HCT116 (cell line): ENCODE data around the gene BFSP2. TPM values are rescaled to one million over a fixed set of nuclear protein-coding genes. Genes with fewer than 3 reads are reported as not detected.

ENCODE experiments used
- ATAC-seq: fragments of 200-7000 bp; cut with Tn5 transposase; 2 replicates; pipeline ENCODE4 v1.9.1; 2020; ENCODE audit warnings: mild to moderate bottlenecking, moderate library complexity
- BruUV-seq: library from RNA; stranded (reverse); fragments of 400-500 nt; replicated peaks from 2 replicates; lab custom pipeline; 2021; lab: Mats Ljungman, UMichigan
- CTCF ChIA-PET: fragments of 300-600 bp; sonication (Branson Sonifier 250); formaldehyde crosslinking; loops from one replicate; lab custom pipeline; 2021; ENCODE audit warnings: antibody characterized with exemption; lab: Charles Lee
- POLR2A ChIA-PET: fragments of 300-600, 350-600 bp; sonication (Branson Sonifier 250); formaldehyde crosslinking; loops from one replicate; lab custom pipeline; 2021; ENCODE audit warnings: antibody characterized with exemption; lab: Charles Lee
- RAD21 ChIA-PET, 2 experiments: fragments of 300-600 bp; sonication (Branson Sonifier 250); formaldehyde crosslinking; loops; one replicate each; lab custom pipeline; 2023; ENCODE audit warnings: low total read pairs in 2 of 2; ENCODE audit not compliant: uncharacterized antibody in 2 of 2, unreplicated experiment in 2 of 2, low non-redundant PET in 1 of 2; lab: Charles Lee
- DNase-seq: peaks from one replicate; pipeline ENCODE4 v3.0.0-alpha.2; 2010; ENCODE audit warnings: low read depth, low spot score
- H2AFZ ChIP-seq: fragments of 200-600 bp; shearing (Covaris generic), sonication (generic); 2 replicates; pipeline ENCODE4 v1.6.1; 2017; ENCODE audit warnings: low read depth, mixed run types, mixed read lengths, antibody characterized with exemption, low read length; ENCODE audit not compliant: poor library complexity, severe bottlenecking
- H3K27ac ChIP-seq: 2 replicates; pipeline ENCODE4 v1.5.1; 2012; ENCODE audit warnings: low read depth, low read length
- H3K27me3 ChIP-seq: fragments of 200-600 bp; sonication (generic); 2 replicates; pipeline ENCODE4 v1.6.1; 2016; ENCODE audit warnings: mixed run types, low read length, mixed read lengths; ENCODE audit not compliant: insufficient read depth
- H3K36me3 ChIP-seq, 2 experiments: fragments of 200-500 bp in 1 of 2; fragments of 200-600 bp in 1 of 2; sonication (Bioruptor generic) in 1 of 2; sonication (generic) in 1 of 2; 2 replicates each; pipeline versions ENCODE4 v1.5.1 to v1.6.1; 2014 to 2016; ENCODE audit warnings: low read length in 2 of 2, inconsistent platforms in 1 of 2, mixed read lengths in 1 of 2, mixed run types in 1 of 2; ENCODE audit not compliant: insufficient read depth in 2 of 2, control insufficient read depth in 1 of 2
- H3K4me1 ChIP-seq, 2 experiments: fragments of 200-600 bp in 1 of 2; sonication (generic) in 1 of 2; 2 replicates each; pipeline versions ENCODE4 v1.5.1 to v1.6.1; 2012 to 2017; ENCODE audit warnings: low read length in 2 of 2, inconsistent platforms in 1 of 2, mild to moderate bottlenecking in 1 of 2, mixed read lengths in 1 of 2, mixed run types in 1 of 2, moderate library complexity in 1 of 2; ENCODE audit not compliant: insufficient read depth in 2 of 2, control insufficient read depth in 1 of 2
- H3K4me2 ChIP-seq: fragments of 200-600 bp; sonication (generic); 2 replicates; pipeline ENCODE4 v1.6.1; 2017; ENCODE audit warnings: mixed run types, low read length, mixed read lengths
- H3K4me3 ChIP-seq, 2 experiments: fragments of 200-600 bp in 1 of 2; sonication (generic) in 1 of 2; replicated peaks in 1 of 2; 2 replicates each; pipeline ENCODE4 v1.5.1; 2011 to 2016; ENCODE audit warnings: low read length in 2 of 2, control low read depth in 1 of 2, low read depth in 1 of 2, mild to moderate bottlenecking in 1 of 2, mixed read lengths in 1 of 2, mixed run types in 1 of 2
- H3K79me2 ChIP-seq: fragments of 200-600 bp; sonication (generic); 2 replicates; pipeline ENCODE4 v1.6.1; 2017; ENCODE audit warnings: mild to moderate bottlenecking, mixed run types, low read length, moderate library complexity, mixed read lengths; ENCODE audit not compliant: insufficient read depth
- H3K9ac ChIP-seq: fragments of 200-600 bp; sonication (generic); 2 replicates; pipeline ENCODE4 v1.6.1; 2016; ENCODE audit warnings: low read length, mixed read lengths
- H3K9me2 ChIP-seq: fragments of 200-600 bp; sonication (generic), shearing (Covaris generic); 2 replicates; pipeline ENCODE4 v1.6.1; 2017; ENCODE audit warnings: mixed run types, mild to moderate bottlenecking, moderate library complexity; ENCODE audit not compliant: insufficient read depth
- H3K9me3 ChIP-seq, 2 experiments: fragments of 200-500 bp in 1 of 2; fragments of 200-600 bp in 1 of 2; sonication (Bioruptor generic) in 1 of 2; sonication (generic) in 1 of 2; 2 replicates each; pipeline ENCODE4 v1.6.1; 2014 to 2017; ENCODE audit warnings: low read length in 2 of 2, mixed read lengths in 2 of 2, inconsistent platforms in 1 of 2, low read depth in 1 of 2, mild to moderate bottlenecking in 1 of 2, mixed run types in 1 of 2, moderate library complexity in 1 of 2; ENCODE audit not compliant: control insufficient read depth in 1 of 2, insufficient read depth in 1 of 2
- H4K20me1 ChIP-seq: fragments of 200-600 bp; sonication (generic), shearing (Covaris generic); 2 replicates; pipeline ENCODE4 v1.6.1; 2017; ENCODE audit warnings: mixed run types, mild to moderate bottlenecking, moderate library complexity; ENCODE audit not compliant: insufficient read depth
- EGR1 ChIP-seq: IDR thresholded peaks from 2 replicates; pipeline ENCODE4 v1.6.1; 2012; ENCODE audit warnings: low read depth
- EZH2 ChIP-seq: fragments of 200-600 bp; sonication (generic); IDR thresholded peaks from 2 replicates; pipeline ENCODE4 v1.6.1; 2017; ENCODE audit warnings: antibody characterized with exemption, mixed run types
- EZH2phosphoT487 ChIP-seq: fragments of 200-600 bp; IDR thresholded peaks from 2 replicates; pipeline ENCODE4 v1.6.1; 2018; ENCODE audit warnings: antibody characterized with exemption, borderline replicate concordance
- RAD21 ChIP-seq: IDR thresholded peaks from 2 replicates; pipeline ENCODE4 v1.6.1; 2012; ENCODE audit warnings: low read depth, mild to moderate bottlenecking
- SP1 ChIP-seq: IDR thresholded peaks from 2 replicates; pipeline ENCODE4 v1.6.1; 2012; ENCODE audit warnings: low read depth
- YY1 ChIP-seq: IDR thresholded peaks from 2 replicates; pipeline ENCODE4 v1.6.1; 2011; ENCODE audit warnings: low read length, low read depth, moderate library complexity, mild to moderate bottlenecking; ENCODE audit not compliant: insufficient replicate concordance; ENCODE audit errors: extremely low read depth
- intact Hi-C: fragments of 100-400 bp; cut with micrococcal nuclease; formaldehyde crosslinking; loops from 2 replicates; pipeline ENCODE4 v1.10.0; 2022
- total RNA-seq: library from RNA; stranded (reverse); gene quantifications from one replicate; pipeline ENCODE4 v1.2.1, GENCODE V29; 2021; ENCODE audit not compliant: unreplicated experiment

BFSP2 gene
- total RNA-seq, 1 experiment from 2014 or later = not detected

GRCh38 chr3:133419151-133419909 lies 19.5 kb downstream of the BFSP2 start:
- Histone ChIP-seq H3K36me3 (no peaks in the 10 kb centered on the region), H3K4me1 (peaks cover 0 to 3% of the 10 kb centered on the region in 2 experiments; a peak in 2 of 4 replicates), H3K27me3 (0 out of 2 replicates have a peak, but pooled peaks cover 9% of the 10 kb centered on the region), H3K9me3 (no peaks in the 10 kb centered on the region), H3K79me2 (no peaks in the 10 kb centered on the region), H3K9ac (no peak overlapping the region), H4K20me1 (no peaks in the 10 kb centered on the region), H3K4me2 (no peak overlapping the region), H2AFZ (no peak overlapping the region), H3K9me2 (no peaks in the 10 kb centered on the region), H3K27ac (no peak overlapping the region), H3K4me3 (no peak overlapping the region)
- intact Hi-C loops = no loop called here
- no peak for ATAC-seq
- ChIA-PET RAD21 (no interaction called here), CTCF (no interaction called here), POLR2A (no interaction called here)
- TF ChIP-seq YY1 (no peak), SP1 (no peak), EZH2phosphoT487 (no peak), EZH2 (no peak)
- no peak for DNase-seq
- BruUV-seq = no TSS peak

- Histone ChIP-seq H3K27me3 (peaks cover 16% of the 10 kb centered on the region; the same call in 1 of the 2 replicates), H3K4me3 (no peak overlapping the region), H2AFZ (no peak overlapping the region), H3K27ac (no peak overlapping the region), H3K79me2 (no peaks in the 10 kb centered on the region), H3K9me2 (no peaks in the 10 kb centered on the region), H3K9me3 (no peaks in the 10 kb centered on the region), H3K4me1 (peaks cover 0 to 3% of the 10 kb centered on the region in 2 experiments; a peak in 2 of 4 replicates), H3K36me3 (no peaks in the 10 kb centered on the region)
- no TSS peak for BruUV-seq
- intact Hi-C loops = no loop called here
- POLR2A ChIA-PET = no interaction called here
- RAD21 ChIA-PET = no interaction called here
- DNase-seq = no peak
- CTCF ChIA-PET = interaction anchor here (1.4 kb wide), 1 partner anchor 383 kb away, joined by 18 read pairs; no protein-coding TSS in a partner anchor
- no peak for ATAC-seq
- TF ChIP-seq SP1 = no peak
- TF ChIP-seq EGR1 = no peak
- no peak for TF ChIP-seq RAD21
- TF ChIP-seq, all 23 proteins: peak for 0
- no peaks in the 10 kb centered on the region for H4K20me1 ChIP-seq
- no peak overlapping the region for H3K4me2 ChIP-seq
- H3K9ac ChIP-seq = no peak overlapping the region
These were observed 25.3 kb downstream of the BFSP2 start for GRCh38 chr3:133424937-133425869.
